Transverse colon (tissue), 4 donors: Measurements from ENCODE around the gene DYNLL1. TPM values are rescaled to one million over a fixed set of nuclear protein-coding genes. Genes with fewer than 3 reads are reported as not detected.
"Not testable (repeated sequence)": the region's sequence is repeated elsewhere in the genome, so short reads cannot be mapped to it uniquely, and the experiment has no call there.

Source experiments
- DNase-seq: peaks from one replicate; pipeline ENCODE4 v3.0.0-alpha.2; 2019
- H3K27ac ChIP-seq, 4 donors: fragments of 200-600 bp; sonication (generic); 2 replicates each; pipeline ENCODE4 v1.5.1; 2016 to 2018; ENCODE audit warnings: inconsistent platforms in 4 of 4
- H3K27me3 ChIP-seq: fragments of 200-600 bp; sonication (generic); 2 replicates; pipeline ENCODE4 v1.5.1; 2017; ENCODE audit warnings: inconsistent platforms
- H3K36me3 ChIP-seq, 4 donors: fragments of 200-600 bp; sonication (generic); 2 replicates each; pipeline ENCODE4 v1.5.1; 2017 to 2019; ENCODE audit warnings: inconsistent platforms in 4 of 4
- H3K4me1 ChIP-seq, 4 donors: fragments of 200-600 bp; sonication (generic); 2 replicates each; pipeline ENCODE4 v1.5.1; 2017 to 2020; ENCODE audit warnings: inconsistent platforms in 4 of 4
- H3K4me3 ChIP-seq, 4 donors: fragments of 200-600 bp; sonication (generic); 1 replicate in 1 of 4; 2 replicates in 3 of 4; pipeline versions ENCODE4 v1.5.1 to v1.6.1; 2017 to 2019; ENCODE audit warnings: inconsistent platforms in 4 of 4
- H3K9me3 ChIP-seq, 2 donors: fragments of 200-600 bp; sonication (generic); 2 replicates each; pipeline ENCODE4 v1.5.1; 2017 to 2019; ENCODE audit warnings: inconsistent platforms in 2 of 2
- CTCF ChIP-seq, 5 experiments: fragments of 200-600 bp in 3 of 5; fragments of 450-650 bp in 2 of 5; sonication (generic) in 3 of 5; IDR thresholded peaks; 1 replicate in 2 of 5; 2 replicates in 3 of 5; pipeline ENCODE4 v1.5.1; 2016 to 2017; ENCODE audit warnings: antibody characterized with exemption in 5 of 5, inconsistent platforms in 3 of 5, mild to moderate bottlenecking in 2 of 5, moderate library complexity in 1 of 5
- EP300 ChIP-seq: sonication (generic); formaldehyde crosslinking; IDR thresholded peaks from one replicate; pipeline ENCODE4 v1.6.1; 2017; ENCODE audit warnings: antibody characterized with exemption, low read depth
- POLR2A ChIP-seq: fragments of 450-650 bp; IDR thresholded peaks from one replicate; pipeline ENCODE4 v1.6.1; 2016; ENCODE audit warnings: antibody characterized with exemption, mild to moderate bottlenecking, moderate library complexity
- POLR2AphosphoS5 ChIP-seq, 3 donors: sonication (generic); formaldehyde crosslinking; IDR thresholded peaks; one replicate each; pipeline ENCODE4 v1.6.1; 2016; ENCODE audit warnings: antibody characterized with exemption in 3 of 3
- WGBS, 2 donors: methylation state at CpG; one replicate each; pipeline ENCODE4 v1.1.5; 2018; ENCODE audit warnings: low coverage in 1 of 2; 5-methylcytosine and 5-hydroxymethylcytosine counted together
- in situ Hi-C, 4 donors: fragments of 200-750 bp; cut with MboI; loops; one replicate each; pipeline versions ENCODE4 v1.15.0 to v1.15.1; 2017; ENCODE audit warnings: low sequenced_read_pairs in 3 of 4, low pct_ligation_motif_present in 1 of 4, low pct_unique_long_range_greater_than_20kb in 1 of 4
- intact Hi-C: fragments of 100-400 bp; cut with DNase I; formaldehyde crosslinking; loops from one replicate; pipeline ENCODE4 v1.15.1; 2023; ENCODE audit warnings: low total_unique reads
- total RNA-seq, 4 donors: library from RNA; depleted of rRNA; stranded (reverse); fragments of >200 nt; gene quantifications; one replicate each; pipeline ENCODE4 v1.1.0, GENCODE V29; 2016

Gene DYNLL1
- total RNA-seq, 4 donors from 2014 or later: 60.5 to 291 (median 190) TPM

- WGBS, 2 donors: 96 to 100% methylated on average over 3 to 9 of the region's 9 CpGs
Measured at GRCh38 chr12:120522568-120522967, 26.7 kb downstream of the DYNLL1 start.

GRCh38 chr12:120528861-120529525, 33.1 kb downstream of the DYNLL1 start, which contains the start of gene COQ5:
COQ5 (minus strand) TSS chr12:120529158; CDS start chr12:120529141, 17 bp downstream.
- 0 to 3% methylated on average over 6 to 38 of the region's 38 CpGs for WGBS, 2 donors
- H3K27me3 ChIP-seq: no peaks in the 10 kb centered on the region
- DNase-seq: peak; percentile 93
- no peaks in the 10 kb centered on the region for H3K9me3 ChIP-seq
- peak within 1 kb of the TSS; percentile 55 to 77 (median 69) for H3K4me3 ChIP-seq
- in situ Hi-C loops (no loop called here), intact Hi-C loops (no loop called here)
- peak within 1 kb of the TSS; percentile 89 to 94 (median 92) for H3K27ac ChIP-seq
- H3K36me3 ChIP-seq: no peaks in the 10 kb centered on the region
- no peak for TF ChIP-seq CTCF (IDR thresholded peaks at IDR 0.05)
- peak; percentile 82 to 86 (median 85) for TF ChIP-seq POLR2AphosphoS5 (IDR thresholded peaks at IDR 0.05)
- TF ChIP-seq POLR2A: peak; percentile 75
- TF ChIP-seq EP300: no peak
- H3K4me1 ChIP-seq: peaks cover 0 to 27% (median 12%) of the 10 kb centered on the region in 4 donors

More at GRCh38 chr12:120522568-120522967, 26.7 kb downstream of the DYNLL1 start:
- in situ Hi-C loops: no loop called here
- no peaks in the 10 kb centered on the region for H3K27me3 ChIP-seq
- no peaks in the 10 kb centered on the region for H3K9me3 ChIP-seq
- no peak overlapping the region for H3K27ac ChIP-seq
- no peak overlapping the region for H3K4me3 ChIP-seq
- TF ChIP-seq POLR2A (no peak), EP300 (no peak), POLR2AphosphoS5 (IDR thresholded peaks at IDR 0.05) (no peak), CTCF (IDR thresholded peaks at IDR 0.05) (no peak)
- DNase-seq: no peak
- H3K36me3 ChIP-seq: no peaks in the 10 kb centered on the region
- H3K4me1 ChIP-seq: peaks cover 0 to 2% (median 0%) of the 10 kb centered on the region in 4 donors
- intact Hi-C loops: no loop called here

GRCh38 chr12:120529641-120530417, 33.9 kb downstream of the DYNLL1 start:
- H3K36me3 ChIP-seq: no peaks in the 10 kb centered on the region

GRCh38 chr12:120530418-120530761, 34.5 kb downstream of the DYNLL1 start:
- in situ Hi-C loops, intact Hi-C loops, DNase-seq, H3K36me3 ChIP-seq, H3K9me3 ChIP-seq, H3K27me3 ChIP-seq: not testable (repeated sequence)
- Histone ChIP-seq H3K27ac (peak overlapping the region; percentile 89 to 94 (median 92)), H3K4me3 (peak overlapping the region in 3 of 4 donors; percentile 55 to 77 (median 66)), H3K4me1 (peaks cover 0 to 28% (median 14%) of the 10 kb centered on the region in 4 donors)

More at GRCh38 chr12:120529641-120530417, 33.9 kb downstream of the DYNLL1 start:
- peak; percentile 44 for DNase-seq
- peak overlapping the region; percentile 89 to 94 (median 92) for H3K27ac ChIP-seq
- H3K4me1 ChIP-seq: peaks cover 0 to 27% (median 12%) of the 10 kb centered on the region in 4 donors
- WGBS, 2 donors: 9 to 15% methylated on average over 13 to 19 of the region's 19 CpGs
- H3K9me3 ChIP-seq: no peaks in the 10 kb centered on the region
- intact Hi-C loops (no loop called here), in situ Hi-C loops (no loop called here)
- TF ChIP-seq POLR2AphosphoS5 (IDR thresholded peaks at IDR 0.05) (peak in 2 of 3 donors; percentile 48 to 64), CTCF (IDR thresholded peaks at IDR 0.05) (peak in 2 of 5 experiments; percentile 16 to 26), EP300 (no peak), POLR2A (peak; percentile 17)
- peak overlapping the region; percentile 55 to 77 (median 69) for H3K4me3 ChIP-seq
- H3K27me3 ChIP-seq: no peaks in the 10 kb centered on the region
